ENCODE data around the gene ALPK3.

DNA sequence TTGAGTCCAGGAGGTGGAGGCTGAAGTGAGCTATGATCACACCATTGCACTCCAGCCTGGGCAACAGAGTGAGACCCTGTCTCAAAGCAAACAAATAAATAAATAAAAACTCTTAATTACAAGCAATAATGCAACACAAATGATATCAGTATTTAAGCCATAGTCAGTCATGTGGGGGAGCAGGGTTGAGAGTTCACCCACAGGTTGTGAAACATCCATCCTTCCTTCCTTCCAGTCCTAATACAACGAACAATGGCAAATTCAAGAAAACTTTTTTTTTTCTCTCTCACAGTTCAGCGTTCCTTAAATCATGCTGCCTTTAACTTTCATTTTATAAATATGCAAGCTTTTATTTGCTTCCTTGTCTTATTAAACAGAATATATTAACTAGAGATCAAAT is 44.7 kb upstream of the ALPK3 start:
- TF ChIP-seq EP300 (IDR thresholded peaks at IDR 0.05; ENCODE audit: borderline replicate concordance) (no peak), TAF1 (IDR thresholded peaks at IDR 0.05; ENCODE audit: low read depth) (no peak), RAD21 (IDR thresholded peaks at IDR 0.05; ENCODE audit: low read depth) (no peak), NFIC (IDR thresholded peaks at IDR 0.05) (no peak), YY1 (IDR thresholded peaks at IDR 0.05; ENCODE audit: low read depth) (no peak), FOXM1 (IDR thresholded peaks at IDR 0.05; ENCODE audit: borderline replicate concordance, low read depth) (no peak), CEBPB (IDR thresholded peaks at IDR 0.05) (no peak), EGR1 (IDR thresholded peaks at IDR 0.05) (no peak), TEAD4 (IDR thresholded peaks at IDR 0.05) (no peak), CREB1 (IDR thresholded peaks at IDR 0.05; ENCODE audit: low read depth) (no peak), ZBTB7A (IDR thresholded peaks at IDR 0.05; ENCODE audit: low read depth) (no peak)
- TF ChIP-seq, protein P1, sequence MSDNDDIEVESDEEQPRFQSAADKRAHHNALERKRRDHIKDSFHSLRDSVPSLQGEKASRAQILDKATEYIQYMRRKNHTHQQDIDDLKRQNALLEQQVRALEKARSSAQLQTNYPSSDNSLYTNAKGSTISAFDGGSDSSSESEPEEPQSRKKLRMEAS (IDR thresholded peaks at IDR 0.05): no peak
- TF ChIP-seq, protein P2, sequence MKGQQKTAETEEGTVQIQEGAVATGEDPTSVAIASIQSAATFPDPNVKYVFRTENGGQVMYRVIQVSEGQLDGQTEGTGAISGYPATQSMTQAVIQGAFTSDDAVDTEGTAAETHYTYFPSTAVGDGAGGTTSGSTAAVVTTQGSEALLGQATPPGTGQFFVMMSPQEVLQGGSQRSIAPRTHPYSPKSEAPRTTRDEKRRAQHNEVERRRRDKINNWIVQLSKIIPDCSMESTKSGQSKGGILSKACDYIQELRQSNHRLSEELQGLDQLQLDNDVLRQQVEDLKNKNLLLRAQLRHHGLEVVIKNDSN (IDR thresholded peaks at IDR 0.05): no peak

Data from Ishikawa (cell line).